Fibroblast of lung (primary cell): ENCODE data around the gene C1orf198. TPM values are rescaled to one million over a fixed set of nuclear protein-coding genes. Genes with fewer than 3 reads are reported as not detected.

Source experiments
- DNase-seq, 2 donors: peaks; one replicate each; pipeline versions ENCODE4 v3.0.0 to v3.0.0-alpha.2; 2010; ENCODE audit warnings: low read depth in 2 of 2
- H2AFZ ChIP-seq: 2 replicates; pipeline ENCODE4 v1.5.1; 2012; ENCODE audit warnings: low read length, control low read depth, inconsistent platforms
- H3K27ac ChIP-seq: 2 replicates; pipeline ENCODE4 v1.5.1; 2011; ENCODE audit warnings: low read length, control low read depth; ENCODE audit not compliant: insufficient read depth
- H3K27me3 ChIP-seq: 2 replicates; pipeline ENCODE4 v1.5.1; 2011; ENCODE audit warnings: mild to moderate bottlenecking, low read length; ENCODE audit not compliant: control insufficient read depth, insufficient read depth
- H3K36me3 ChIP-seq: 2 replicates; pipeline ENCODE4 v1.5.1; 2011; ENCODE audit warnings: low read length; ENCODE audit not compliant: control insufficient read depth, insufficient read depth
- H3K4me1 ChIP-seq: 2 replicates; pipeline ENCODE4 v1.5.1; 2011; ENCODE audit warnings: low read length; ENCODE audit not compliant: control insufficient read depth, insufficient read depth; ENCODE audit errors: extremely low read depth
- H3K4me2 ChIP-seq: 2 replicates; pipeline ENCODE4 v1.5.1; 2011; ENCODE audit warnings: low read length, control low read depth; ENCODE audit not compliant: insufficient read depth; ENCODE audit errors: extremely low read depth
- H3K4me3 ChIP-seq, 4 experiments: fragments of 200-600 bp in 1 of 4; sonication (generic) in 1 of 4; replicated peaks in 1 of 4; 2 replicates each; pipeline ENCODE4 v1.5.1; 2011 to 2016; ENCODE audit warnings: low read length in 4 of 4, low read depth in 3 of 4, mild to moderate bottlenecking in 3 of 4, control low read depth in 2 of 4, inconsistent platforms in 1 of 4, mixed read lengths in 1 of 4; ENCODE audit not compliant: insufficient read depth in 1 of 4; ENCODE audit errors: control extremely low read depth in 1 of 4
- H3K79me2 ChIP-seq: 2 replicates; pipeline ENCODE4 v1.5.1; 2012; ENCODE audit warnings: mild to moderate bottlenecking, low read length, inconsistent platforms; ENCODE audit not compliant: control insufficient read depth, insufficient read depth
- H3K9ac ChIP-seq: 2 replicates; pipeline ENCODE4 v1.5.1; 2011; ENCODE audit warnings: mild to moderate bottlenecking, low read length, control low read depth; ENCODE audit not compliant: insufficient read depth
- H3K9me3 ChIP-seq: 2 replicates; pipeline ENCODE4 v1.5.1; 2012; ENCODE audit warnings: low read depth, low read length; ENCODE audit not compliant: control insufficient read depth, insufficient read depth
- H4K20me1 ChIP-seq: 2 replicates; pipeline ENCODE4 v1.5.1; 2011; ENCODE audit warnings: low read length; ENCODE audit not compliant: control insufficient read depth, insufficient read depth; ENCODE audit errors: extremely low read depth
- CTCF ChIP-seq, 2 donors: IDR thresholded peaks in 1 of 2; conservative IDR thresholded peaks in 1 of 2; 1 replicate in 1 of 2; 2 replicates in 1 of 2; pipeline ENCODE4 v1.5.1; 2011 to 2012; ENCODE audit warnings: low read length in 2 of 2, control low read depth in 1 of 2, inconsistent platforms in 1 of 2, low read depth in 1 of 2, mild to moderate bottlenecking in 1 of 2
- EZH2 ChIP-seq: IDR thresholded peaks from 2 replicates; pipeline ENCODE4 v1.5.1; 2012; ENCODE audit warnings: low read length, control low read depth, mild to moderate bottlenecking; ENCODE audit errors: missing control alignments
- polyA plus RNA-seq, 2 donors: library from polyadenylated mRNA; depleted of rRNA in 1 of 2; stranded (reverse) in 1 of 2; unstranded in 1 of 2; fragments of >200 nt; gene quantifications; 2 replicates each; pipeline ENCODE4 v1.2.1, GENCODE V29; 2011 to 2012; ENCODE audit warnings: missing spikeins in 1 of 2
- total RNA-seq: library from RNA; depleted of rRNA; stranded (reverse); fragments of >200 nt; gene quantifications from 2 replicates; pipeline ENCODE4 v1.2.1, GENCODE V29; 2014

C1orf198 gene
- total and polyA plus RNA-seq, 2 donors (not counting 1 experiment from before 2014, with no cell fraction given): 57.8 to 215 TPM

GRCh38 chr1:230836793-230837192 lies 31.5 kb downstream of the C1orf198 start:
- no peaks in the 10 kb centered on the region for H3K9me3 ChIP-seq
- H2AFZ ChIP-seq: no peak overlapping the region
- H3K4me1 ChIP-seq: no peaks in the 10 kb centered on the region
- H3K4me2 ChIP-seq: no peak overlapping the region
- H3K4me3 ChIP-seq: no peak overlapping the region
- no peaks in the 10 kb centered on the region for H3K27me3 ChIP-seq
- H3K79me2 ChIP-seq: no peaks in the 10 kb centered on the region
- no peak for DNase-seq
- peaks cover 8% of the 10 kb centered on the region for H3K36me3 ChIP-seq
- no peaks in the 10 kb centered on the region for H4K20me1 ChIP-seq
- no peak overlapping the region for H3K9ac ChIP-seq
- no peak overlapping the region for H3K27ac ChIP-seq
- TF ChIP-seq EZH2 (no peak), CTCF (conservative IDR thresholded peaks at IDR 0.05 in 1 of 2, IDR thresholded peaks at IDR 0.05 in 1 of 2; ENCODE audit: low read depth in 1 of 2, low read length in 2 of 2) (no peak)

GRCh38 chr1:230836347-230836746 lies 32.0 kb downstream of the C1orf198 start:
- Histone ChIP-seq H4K20me1 (no peaks in the 10 kb centered on the region), H3K27me3 (no peaks in the 10 kb centered on the region), H3K36me3 (peaks cover 8% of the 10 kb centered on the region), H3K4me1 (no peaks in the 10 kb centered on the region), H2AFZ (no peak overlapping the region), H3K4me2 (no peak overlapping the region), H3K79me2 (no peaks in the 10 kb centered on the region), H3K4me3 (no peak overlapping the region), H3K27ac (no peak overlapping the region), H3K9me3 (no peaks in the 10 kb centered on the region), H3K9ac (no peak overlapping the region)
- no peak for DNase-seq
- TF ChIP-seq EZH2: no peak
- no peak for TF ChIP-seq CTCF (conservative IDR thresholded peaks at IDR 0.05 in 1 of 2, IDR thresholded peaks at IDR 0.05 in 1 of 2; ENCODE audit: low read depth in 1 of 2, low read length in 2 of 2)

DNA sequence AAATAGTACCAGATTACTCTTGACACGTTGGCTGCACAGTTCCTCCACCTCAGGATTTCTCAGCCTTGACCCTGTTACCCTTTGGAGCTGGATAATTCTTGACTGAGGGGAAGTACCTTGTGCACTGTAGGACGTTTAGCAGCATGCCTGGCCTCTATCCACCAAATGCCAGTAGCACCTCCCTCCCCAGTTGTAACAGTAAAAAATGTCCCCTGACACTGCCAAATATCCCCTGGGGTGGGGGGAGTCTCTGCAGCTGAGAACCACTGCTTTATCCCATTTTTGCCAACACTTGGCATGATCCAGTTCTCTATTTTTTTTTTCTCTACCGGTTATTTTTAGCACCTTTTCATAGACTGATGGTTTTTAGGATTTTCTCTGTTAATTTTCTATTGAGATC lies 34.0 kb downstream of the C1orf198 start:
- no peak overlapping the region for H3K9ac ChIP-seq
- H3K36me3 ChIP-seq: peaks cover 8% of the 10 kb centered on the region
- TF ChIP-seq EZH2: no peak
- TF ChIP-seq CTCF (conservative IDR thresholded peaks at IDR 0.05 in 1 of 2, IDR thresholded peaks at IDR 0.05 in 1 of 2; ENCODE audit: low read depth in 1 of 2, low read length in 2 of 2): no peak
- DNase-seq: no peak
- H3K79me2 ChIP-seq: no peaks in the 10 kb centered on the region
- no peaks in the 10 kb centered on the region for H3K4me1 ChIP-seq
- no peaks in the 10 kb centered on the region for H3K9me3 ChIP-seq
- no peak overlapping the region for H3K4me2 ChIP-seq
- no peak overlapping the region for H2AFZ ChIP-seq
- no peak overlapping the region for H3K4me3 ChIP-seq
- no peaks in the 10 kb centered on the region for H4K20me1 ChIP-seq
- H3K27me3 ChIP-seq: no peaks in the 10 kb centered on the region
- no peak overlapping the region for H3K27ac ChIP-seq
